Measurements from ENCODE around the gene SLC13A3.

SLC13A3 gene

DNA sequence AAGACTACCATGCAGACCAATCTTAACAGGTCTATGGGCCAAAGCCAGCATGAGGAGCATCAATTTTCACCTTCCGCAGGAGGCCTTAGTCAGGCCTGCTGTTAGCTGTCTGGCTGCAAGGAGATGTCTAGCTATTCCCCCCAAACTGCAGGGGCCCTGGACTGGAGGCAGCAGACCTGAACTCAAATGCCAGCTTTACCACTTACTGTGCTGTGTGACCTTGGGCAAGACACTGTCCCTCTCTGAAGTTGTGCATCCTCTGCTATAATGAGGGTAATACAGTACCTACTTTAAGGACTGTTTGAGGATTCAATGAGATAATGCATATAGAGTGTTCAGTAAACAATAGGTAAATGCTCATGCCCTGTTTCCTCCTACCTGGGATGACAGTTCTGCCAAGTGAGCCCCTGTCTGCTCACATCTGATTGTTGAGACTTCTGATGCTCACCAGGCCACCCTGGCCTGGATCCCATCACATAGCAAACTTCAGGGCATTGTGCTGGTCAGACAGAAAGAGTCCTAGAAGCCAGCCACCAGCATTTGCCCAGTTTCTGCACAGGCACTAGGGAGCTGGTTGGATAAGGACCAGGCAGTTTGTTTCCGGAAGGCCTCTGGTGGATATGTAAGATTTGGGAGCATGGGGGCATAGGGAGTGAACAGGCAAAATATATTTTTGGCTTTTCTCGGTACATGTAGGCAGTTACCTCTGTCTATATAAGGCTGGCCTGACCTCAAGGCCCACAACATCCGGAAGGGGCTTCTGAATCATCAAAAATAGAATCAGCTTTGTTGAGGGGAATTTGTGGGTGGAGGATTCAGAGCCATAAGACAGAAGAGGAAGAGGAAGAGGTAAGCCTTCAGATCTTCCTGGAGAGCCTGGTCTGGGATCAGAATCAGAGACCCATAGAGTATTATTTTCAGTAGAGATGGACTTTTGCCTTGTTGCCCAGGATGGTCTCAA lies 98.5 kb downstream of the SLC13A3 start:
- DNase-seq = no peak

DNA sequence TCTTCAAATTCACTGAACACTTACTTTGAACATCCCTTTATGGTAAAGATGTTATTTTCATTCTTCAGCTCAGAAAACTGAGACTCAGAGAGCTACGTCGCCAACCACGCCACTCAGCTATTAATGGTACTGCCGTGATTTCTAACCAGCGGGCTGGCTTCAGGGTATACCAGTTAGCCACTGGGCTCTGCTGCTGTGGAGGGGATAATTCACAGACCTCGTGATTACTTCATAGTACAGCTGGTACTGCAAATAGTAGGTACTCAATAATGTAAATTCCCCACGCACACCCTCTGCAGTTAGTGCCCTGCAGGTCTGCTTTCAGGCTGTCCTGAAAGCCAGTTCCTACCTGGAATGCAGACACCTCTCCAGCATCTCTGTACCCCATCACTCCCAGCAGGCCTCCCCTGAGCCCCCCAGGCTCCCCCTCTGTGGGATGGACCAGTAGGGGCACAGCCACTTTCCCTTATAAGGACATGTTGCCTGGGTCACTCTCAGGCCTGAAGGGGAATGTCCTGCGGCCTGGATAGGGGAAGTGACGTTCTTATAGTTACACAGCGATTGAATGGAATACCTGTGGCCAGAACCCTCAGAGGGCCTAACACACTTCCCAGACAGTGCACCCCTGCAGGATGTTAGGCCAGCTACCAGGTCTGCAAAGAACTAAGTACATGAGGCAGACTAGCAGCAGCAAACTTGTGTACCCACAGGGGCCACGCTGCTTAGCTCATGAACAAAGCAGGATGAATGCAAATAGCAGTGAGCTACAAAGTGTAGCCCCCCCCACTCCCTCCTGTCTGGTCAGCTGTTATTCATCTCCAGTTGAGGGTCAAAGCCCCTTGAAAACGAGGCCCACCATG lies 99.5 kb downstream of the SLC13A3 start:
- no peak for DNase-seq

DNA sequence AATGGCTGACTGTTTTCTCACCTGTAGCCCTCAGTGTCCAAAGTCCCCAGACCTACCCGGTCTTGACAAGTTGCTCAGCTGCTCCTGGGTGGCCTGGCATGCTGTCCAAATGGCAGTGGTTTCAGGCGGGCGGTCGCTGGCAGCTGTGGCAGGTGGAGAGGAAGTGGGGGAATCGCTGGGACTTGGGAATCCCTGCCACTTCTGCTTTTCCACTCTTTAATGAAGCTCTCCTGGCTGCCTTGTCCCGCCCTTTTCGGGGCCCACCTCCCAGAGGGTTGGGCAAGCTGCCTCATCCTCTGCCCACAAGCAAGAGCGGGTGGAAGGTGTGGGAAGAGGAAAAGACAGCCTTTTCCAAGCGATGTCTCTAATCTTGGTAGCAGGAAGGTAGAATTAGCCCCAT lies 100.8 kb downstream of the SLC13A3 start, which contains the start of gene OCSTAMP:
TSS of gene OCSTAMP (minus strand) at position 194 of the 400 bp plus-strand sequence. CDS start at position 100, 94 bp downstream.
- no peak for DNase-seq

DNA sequence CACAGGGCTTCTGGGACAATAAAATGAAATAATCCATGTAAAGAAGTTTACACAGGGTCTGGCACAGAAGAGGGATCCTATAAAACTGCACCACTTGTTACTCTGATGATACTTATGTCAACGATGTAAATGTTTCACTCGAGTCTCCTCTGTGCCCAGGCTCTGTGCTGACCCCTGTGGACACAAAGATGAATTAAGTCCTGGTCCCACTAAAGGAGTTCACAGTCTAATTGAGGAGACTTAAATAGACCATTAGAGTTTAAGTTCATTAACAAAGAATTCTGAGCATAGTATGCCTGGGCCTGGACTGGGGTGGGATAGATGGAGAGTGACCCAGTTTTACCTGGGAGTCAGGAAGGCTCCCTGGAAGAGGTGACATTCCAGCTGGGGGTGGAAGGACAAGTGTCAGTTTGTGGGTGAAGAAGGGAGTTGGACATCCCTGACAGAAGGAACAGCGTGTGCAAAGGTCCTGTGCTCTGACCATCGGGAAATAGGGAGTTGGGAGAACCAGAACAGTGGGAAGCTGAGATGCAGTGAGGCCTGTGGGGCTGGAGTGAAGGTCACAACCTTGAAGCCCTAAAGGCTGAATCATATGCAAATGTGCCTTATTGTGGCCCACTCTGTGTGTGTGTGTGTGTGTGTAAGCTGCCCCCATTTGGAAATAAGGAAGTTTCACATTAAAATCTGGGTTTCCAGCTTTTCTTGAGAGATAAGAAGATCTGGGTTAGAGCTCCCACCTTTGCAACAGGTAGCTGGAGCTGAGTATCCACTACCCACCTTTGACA lies 101.9 kb downstream of the SLC13A3 start:
- DNase-seq = no peak

DNA sequence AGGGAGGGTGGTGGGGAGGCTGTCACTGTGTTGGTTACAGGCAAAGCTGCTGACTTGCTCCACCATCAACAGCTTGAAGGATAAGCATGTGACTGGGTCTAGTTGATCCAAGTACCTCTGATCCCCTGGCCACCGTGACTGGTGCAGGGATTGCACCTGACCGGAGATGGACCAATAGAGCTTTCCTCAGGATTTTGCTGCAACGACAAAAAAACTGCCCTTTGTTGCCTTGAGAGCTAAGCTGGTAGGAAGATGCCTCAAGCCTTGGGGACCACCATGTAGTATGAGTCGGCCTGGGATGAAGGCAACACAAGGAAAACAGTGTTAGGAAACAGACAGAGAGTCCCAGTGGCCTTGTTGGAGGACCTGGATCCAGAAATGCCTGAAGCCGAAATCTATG lies 102.6 kb downstream of the SLC13A3 start:
- no peak for DNase-seq

DNA sequence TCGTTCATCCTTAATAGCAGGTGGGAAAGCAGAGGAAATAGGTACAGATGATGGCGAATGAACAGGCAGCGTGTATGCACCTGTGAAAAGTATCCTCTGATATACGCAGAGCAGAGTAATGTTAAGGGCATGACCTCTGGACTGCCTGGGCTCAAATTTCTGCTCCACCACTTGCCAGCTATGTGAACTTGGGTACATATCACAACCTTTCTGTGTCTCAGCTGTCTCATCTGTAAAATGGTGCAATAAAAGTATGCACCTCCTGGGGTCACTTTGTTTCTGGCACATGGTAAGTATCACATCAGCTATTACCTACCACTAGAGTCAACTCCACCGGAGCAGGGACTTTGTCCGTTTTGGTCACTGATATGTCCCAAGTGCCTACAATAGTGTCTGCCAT lies 103.3 kb downstream of the SLC13A3 start:
- DNase-seq = no peak

DNA sequence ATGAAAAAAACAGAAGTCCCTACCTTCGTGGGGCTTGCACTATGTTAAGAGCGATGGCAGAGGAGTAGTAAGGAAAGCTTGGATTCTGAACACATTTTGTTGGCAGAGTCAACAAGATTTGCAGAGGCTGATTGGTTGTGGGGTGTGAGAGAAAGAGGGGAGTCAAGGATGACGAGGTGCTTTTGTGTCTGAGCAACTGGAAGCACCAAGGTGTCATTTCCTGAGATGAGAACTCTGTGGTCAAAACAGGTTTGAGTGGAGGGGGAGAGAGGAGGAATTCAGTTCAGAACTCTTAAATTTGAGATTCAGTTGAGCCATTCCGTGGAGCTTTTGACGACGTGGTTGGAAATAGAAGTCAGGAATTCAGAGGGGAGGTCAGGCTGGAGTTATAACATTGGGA lies 104.3 kb downstream of the SLC13A3 start:
- no peak for DNase-seq

DNA sequence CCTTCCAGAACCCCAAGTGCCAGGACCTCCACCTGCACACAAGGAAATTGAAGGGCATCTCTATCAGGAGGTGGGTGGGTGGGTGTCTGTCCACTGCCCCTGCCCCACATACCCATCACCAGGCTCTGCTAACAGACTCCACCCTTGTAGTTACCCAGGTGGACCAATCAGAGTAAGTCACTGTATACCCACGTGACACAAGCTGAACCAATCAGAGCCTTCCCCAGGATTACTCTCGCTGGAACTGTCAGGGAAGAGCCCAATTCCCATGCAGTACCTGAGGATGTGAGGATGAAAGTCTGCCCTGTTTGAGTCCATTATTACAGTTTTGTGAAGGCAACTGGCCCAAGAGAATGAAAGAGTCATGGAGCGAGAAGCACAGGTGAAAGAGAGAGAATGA lies 105.0 kb downstream of the SLC13A3 start:
- no peak for DNase-seq

DNA sequence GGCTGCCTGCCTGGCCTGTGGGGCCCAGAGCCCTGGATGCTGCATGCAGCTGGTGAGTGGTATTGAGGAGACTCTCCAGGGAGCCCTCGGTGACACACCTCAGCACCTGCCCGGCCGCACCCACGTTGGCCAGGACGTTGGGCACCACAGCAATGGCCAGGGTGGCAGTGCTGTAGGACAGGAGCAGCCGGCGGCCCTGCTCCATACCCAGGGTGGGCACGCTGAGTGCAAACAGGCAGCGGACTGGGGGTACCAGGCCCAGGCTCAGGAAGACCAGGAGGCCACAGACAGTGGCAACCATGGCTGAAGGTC lies 105.5 kb downstream of the SLC13A3 start:
- DNase-seq = no peak

DNA sequence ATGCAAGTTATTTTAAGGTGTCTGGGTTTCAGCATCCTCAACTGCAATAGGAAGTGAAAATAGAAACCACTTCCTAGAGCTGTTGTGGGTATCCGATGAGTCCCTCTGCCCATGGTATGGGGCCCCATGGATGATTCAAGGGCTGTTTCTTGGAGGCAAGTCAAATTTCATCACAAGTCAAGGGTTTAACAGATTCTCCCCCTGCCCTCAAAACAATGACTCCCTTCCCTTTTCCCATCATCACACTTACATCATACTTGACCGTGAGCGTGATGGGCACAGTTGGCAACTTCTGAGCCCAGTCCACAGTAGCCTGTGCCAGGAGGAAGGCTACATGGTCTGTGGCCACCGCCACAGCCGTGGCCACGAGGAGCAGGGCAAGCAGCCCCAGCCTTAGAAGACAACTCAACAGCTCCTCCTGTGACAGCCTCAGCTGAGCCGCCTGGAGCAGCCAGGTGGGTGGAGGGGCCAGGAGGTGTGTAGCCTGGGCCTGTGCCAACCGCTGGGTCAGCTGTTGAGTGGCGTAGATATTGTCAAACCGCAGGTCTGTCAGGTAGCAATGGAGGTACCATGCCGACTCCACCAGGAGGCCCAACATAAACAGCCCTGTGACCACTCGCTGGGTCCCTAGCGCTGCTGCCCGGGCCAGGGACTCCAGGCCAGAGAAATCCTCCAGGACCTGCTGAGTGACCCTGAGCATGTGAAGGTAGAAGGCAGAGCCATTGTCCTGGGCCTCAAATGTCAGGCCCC lies 106.0 kb downstream of the SLC13A3 start:
- no peak for DNase-seq

DNA sequence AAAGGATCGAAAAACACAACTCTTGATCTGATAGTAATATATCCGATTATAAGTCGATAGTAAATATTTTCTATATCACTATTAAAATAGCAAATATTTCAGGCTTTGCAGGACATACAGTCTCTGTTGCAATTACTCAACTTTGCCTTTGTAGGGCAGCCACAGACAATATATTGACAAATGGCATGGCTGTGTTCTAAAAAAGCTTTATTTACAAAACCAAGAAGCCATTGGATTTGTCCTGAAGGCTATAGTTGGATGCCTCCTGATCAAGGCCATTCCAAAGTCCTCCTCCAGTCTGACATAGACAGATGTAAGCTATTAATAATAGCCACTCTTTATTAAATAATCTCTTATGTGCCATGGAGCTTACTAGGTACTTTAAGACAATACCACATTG lies 106.7 kb downstream of the SLC13A3 start:
- DNase-seq = peak; percentile 7

DNA sequence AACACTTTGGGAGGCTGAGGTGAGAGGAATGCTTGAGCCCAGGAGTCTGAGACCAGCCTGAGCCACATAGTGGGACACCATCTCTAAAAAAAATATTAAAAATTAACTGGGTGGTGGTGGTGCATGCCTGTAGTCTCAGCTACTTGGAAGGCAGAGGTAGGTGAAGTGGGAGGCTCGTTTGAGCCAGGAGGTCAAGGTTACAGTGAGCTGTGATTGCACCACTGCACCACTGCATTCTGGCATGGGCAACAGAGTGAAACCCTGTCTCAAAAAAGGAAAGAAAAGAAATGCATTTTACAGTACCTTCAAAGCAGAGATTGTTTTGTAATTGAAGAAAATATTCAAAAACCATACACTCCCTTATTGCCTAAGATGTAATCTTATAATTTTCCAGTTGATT lies 107.3 kb downstream of the SLC13A3 start:
- DNase-seq = no peak

DNA sequence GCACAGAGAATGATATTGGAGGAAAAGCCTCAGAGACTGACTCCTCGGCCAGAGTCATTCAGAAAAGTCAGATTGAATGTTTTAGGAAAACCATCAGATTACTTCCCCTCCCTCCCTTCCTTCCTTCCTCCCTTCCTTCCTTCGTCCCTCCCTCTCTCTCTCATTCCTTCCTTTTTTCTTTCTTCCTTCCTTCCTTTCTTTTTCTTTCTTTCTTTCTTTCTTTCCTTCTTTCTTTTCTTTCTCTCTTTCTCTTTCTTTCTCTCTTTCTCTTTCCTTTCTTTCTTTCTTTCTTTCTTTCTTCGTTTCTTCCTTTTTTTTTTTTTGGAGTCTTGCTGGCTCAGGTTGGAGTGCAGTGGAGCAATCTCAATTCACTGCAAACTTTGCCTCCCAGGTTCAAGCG lies 108.2 kb downstream of the SLC13A3 start:
- DNase-seq = no peak

DNA sequence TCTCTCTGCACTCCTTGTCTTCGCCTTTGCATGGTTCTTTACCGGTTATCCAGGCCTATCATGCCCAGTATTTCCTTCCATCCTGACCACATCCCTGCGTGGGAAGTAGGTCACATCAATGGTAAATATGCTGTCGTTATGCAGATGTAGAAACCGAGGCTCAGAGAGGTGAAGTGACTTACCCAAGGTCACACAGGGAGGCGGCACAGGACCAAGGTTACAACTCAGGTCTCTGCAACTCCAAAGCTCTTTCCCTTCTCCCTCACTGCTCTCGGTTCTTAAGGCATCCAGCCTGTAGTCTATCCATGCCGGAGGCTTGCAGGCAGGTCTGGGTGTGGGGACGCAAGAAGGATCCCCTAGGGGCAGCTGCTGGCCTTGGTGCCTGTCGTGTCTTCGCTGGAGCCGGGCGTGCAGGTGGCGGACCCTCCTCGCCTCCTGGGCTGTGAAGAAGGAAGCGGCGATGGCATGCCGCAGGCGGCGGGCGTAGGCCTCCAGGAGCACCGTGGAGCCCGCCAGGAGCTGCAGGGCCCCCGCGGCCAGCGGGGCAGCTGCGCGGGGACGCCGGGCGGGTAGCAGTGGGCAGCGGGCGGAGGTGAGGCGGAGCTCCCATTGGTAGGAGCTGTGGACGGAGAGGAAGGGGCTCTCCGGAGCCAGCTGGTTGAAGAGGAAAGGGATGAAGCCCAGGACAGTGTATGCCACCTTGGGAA lies 109.9 kb downstream of the SLC13A3 start:
- no peak for DNase-seq

DNA sequence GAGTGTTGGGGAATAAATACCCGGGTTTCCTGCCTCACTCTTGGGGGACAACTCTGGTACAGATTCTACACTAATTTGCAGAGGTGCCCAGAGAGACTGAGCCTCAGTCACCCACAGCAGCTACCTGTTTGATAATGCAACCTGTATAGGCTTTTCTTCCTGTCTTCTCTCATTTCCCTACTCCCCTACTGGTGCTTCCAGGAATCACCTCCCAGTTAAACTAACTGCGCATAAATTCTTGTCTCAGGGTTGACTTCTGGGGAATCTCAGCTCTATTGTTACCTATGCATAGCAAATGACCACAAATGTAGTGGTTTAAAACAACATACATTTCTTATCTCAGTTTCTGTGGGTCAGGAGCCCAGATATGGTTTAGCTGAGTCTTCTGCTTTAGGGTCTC lies 112.1 kb downstream of the SLC13A3 start:
- no peak for DNase-seq

DNA sequence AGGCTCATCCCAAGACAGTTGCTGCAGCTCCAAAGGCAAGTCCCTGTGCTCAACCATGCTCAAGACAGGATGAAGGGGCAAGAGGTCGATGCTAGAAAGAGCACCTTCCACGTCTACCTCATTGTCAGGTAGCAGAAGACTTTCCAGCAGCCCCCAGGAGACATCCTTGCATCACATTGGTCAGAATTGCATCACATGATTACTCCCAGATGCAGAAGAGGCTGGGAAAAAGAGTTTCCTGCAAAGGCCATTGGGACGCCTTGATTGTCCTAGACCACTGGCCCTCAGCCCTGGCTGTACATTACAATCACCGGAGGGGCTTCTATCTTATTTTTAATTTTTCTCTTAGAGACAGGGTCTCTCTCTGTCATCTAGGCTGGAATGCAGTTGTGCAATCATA lies 120.6 kb downstream of the SLC13A3 start:
- no peak for DNase-seq

DNA sequence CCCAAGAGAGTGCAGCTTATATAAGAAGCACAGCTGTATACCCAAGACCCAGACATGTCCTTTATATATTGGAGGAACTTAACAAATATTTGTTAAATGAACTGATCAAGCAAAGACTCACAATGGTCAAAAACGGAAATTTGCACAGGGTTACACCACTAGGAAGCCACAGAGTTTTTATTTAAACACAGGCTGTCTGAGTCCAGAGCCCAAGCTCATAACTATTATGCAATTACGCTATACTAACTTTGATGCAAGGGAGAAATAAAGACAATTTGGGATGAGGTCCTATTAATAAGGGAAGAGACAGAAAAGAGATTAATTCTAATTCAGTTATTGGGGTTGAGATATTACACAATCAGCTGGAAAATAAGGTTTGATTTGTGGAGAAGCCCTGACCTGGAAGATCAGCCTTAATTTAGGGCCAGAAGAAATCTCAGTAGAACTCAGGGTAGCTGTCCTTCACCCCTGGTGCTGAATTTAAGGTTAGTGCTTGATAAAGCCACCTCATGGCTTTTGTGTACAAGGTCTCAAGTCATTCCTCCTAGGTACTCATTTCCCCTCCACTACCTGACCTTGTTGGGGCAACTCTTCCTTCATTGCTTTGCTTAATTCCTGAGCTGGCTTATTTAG lies 127.4 kb downstream of the SLC13A3 start:
- no peak for DNase-seq

DNA sequence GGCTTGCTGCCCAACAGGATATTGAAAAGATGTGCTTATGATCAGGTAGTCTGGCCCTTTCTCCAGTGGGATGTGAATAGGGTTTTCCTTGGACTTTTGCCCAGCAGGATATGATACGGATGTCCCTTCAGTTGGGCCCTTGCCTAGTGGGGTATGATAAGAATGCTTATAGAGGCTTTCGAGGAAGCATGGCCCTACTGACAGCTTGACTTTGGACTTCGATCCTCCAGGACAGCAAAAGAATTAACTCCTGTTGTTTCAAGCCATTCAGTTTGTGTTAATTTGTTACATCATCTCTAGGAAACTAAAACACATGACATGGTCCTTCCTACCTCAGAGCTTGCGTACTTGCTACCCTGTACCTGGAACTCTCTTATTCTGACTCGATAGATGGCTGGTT lies 128.2 kb downstream of the SLC13A3 start:
- no peak for DNase-seq

DNA sequence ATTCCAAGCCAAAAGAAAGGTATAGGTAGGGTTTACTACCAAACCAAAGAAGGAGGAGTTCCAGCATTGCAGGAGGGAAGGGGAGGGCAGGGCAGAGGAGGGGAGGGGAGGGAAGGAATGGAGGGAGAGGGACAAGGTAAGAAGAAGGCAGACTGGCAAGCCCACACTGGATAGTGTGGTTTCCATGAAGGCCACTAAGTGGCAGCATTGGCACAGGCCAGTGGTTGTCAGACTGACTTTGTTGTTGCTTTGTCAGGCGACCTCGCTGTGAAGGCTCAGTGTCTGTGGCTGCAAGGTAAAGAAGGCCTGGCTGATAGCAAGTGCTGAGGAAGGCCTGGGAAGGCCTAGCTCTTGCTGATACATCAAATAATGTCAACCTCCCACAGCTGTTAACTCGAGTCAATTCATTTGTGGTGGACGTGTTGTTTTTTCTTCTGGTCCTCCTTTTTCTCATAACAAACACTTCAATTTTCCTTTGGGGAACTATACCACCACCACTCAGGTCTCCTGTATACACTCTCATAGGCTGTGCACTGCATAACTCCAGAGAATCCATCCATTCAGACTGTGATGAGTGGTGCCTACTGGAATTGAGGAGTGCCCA lies 130.2 kb downstream of the SLC13A3 start:
- peak; percentile 45 for DNase-seq

DNA sequence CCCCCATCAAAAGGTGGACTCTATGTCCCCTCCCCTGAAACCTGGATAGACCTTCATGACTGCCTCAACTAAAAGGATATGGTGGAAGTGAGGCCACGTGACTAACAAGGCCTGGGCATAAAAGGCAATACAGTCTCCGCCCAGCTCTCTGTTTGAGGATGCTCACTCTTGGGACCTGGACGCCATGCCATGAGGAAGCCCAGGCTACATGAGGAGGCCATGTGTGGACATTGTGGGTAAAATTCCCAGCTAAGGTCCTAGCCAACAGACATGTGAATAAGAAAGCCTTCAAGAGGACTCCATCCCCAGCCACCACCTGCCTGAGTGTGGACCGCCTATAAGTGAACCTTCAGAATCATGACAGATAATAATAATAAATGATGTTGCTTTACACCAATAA lies 130.7 kb downstream of the SLC13A3 start:
- no peak for DNase-seq

All from midbrain (tissue), 1 donor.